Measurements from ENCODE around the gene FSIP1. TPM values are rescaled to one million over a fixed set of nuclear protein-coding genes. Genes with fewer than 3 reads are reported as not detected.
A peak's percentile ranks its signal among the peaks of the same experiment; 100 is the strongest.

Gene FSIP1
- total and polyA plus RNA-seq, 9 of the 15 experiments (the other 6 are each of a cell fraction or from before 2014, with no cell fraction given): 0.07 to 0.51 (median 0.29) TPM

DNA sequence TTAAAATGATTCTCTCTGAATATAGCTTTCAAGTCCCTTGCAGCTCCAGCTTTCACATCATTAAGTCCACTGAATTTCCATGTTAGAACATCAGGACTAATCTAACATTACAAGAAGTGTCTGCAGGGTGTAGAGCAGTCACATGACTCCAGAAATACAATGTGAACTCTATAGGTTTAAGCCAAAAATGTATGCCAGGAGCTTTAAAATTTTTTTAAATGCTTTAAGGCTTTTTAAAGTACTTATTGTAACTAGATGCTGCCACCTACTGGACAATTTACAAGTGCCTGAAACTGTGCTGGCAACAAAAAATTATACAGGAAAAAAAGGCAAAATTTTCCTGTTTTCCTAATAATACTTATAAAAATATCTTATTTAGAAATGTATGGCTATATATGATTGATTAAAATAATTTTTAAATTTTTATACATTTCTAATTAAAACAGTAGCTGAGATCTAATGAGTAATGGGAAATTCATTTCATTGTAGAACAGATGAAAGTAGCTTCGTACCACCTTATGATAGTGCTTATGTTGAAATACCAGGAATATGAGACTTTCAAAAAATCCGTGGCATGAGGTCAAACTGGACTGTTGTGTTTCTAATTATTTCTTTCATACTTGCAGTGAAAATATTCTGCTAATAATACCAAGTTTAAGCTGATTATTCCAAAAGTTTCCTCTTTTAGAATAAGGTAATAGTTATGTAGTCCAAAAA is 25.7 kb downstream of the FSIP1 start (continued):
- TF ChIP-seq CHD4 (IDR thresholded peaks at IDR 0.05; ENCODE audit: insufficient read depth, insufficient replicate concordance, low read depth, low read length, poor library complexity, severe bottlenecking) (no peak), SMC3 (conservative IDR thresholded peaks at IDR 0.05; ENCODE audit: insufficient read depth, low read depth, low read length) (peak; percentile 69), NFE2 (IDR thresholded peaks at IDR 0.05; ENCODE audit: low read depth) (no peak), ILK (tag; IDR thresholded peaks at IDR 0.05; ENCODE audit: borderline replicate concordance, low read depth) (no peak), BDP1 (IDR thresholded peaks at IDR 0.05; ENCODE audit: insufficient read depth, insufficient read length) (no peak), XRCC4 (IDR thresholded peaks at IDR 0.05; ENCODE audit: extremely low read depth, insufficient read depth, insufficient read length) (no peak), HLTF (IDR thresholded peaks at IDR 0.05) (no peak), NR3C1 (CRISPR knock-in tag; IDR thresholded peaks at IDR 0.05) (no peak), SMARCB1 (IDR thresholded peaks at IDR 0.05; ENCODE audit: insufficient read length, low read depth) (no peak), ZNF445 (CRISPR knock-in tag; IDR thresholded peaks at IDR 0.05; ENCODE audit: low read depth) (no peak), SIN3B (IDR thresholded peaks at IDR 0.05; ENCODE audit: low read depth) (no peak), MEF2D (tag; conservative IDR thresholded peaks at IDR 0.05; ENCODE audit: low read depth) (no peak), FOSL1 (tag; conservative IDR thresholded peaks at IDR 0.05) (0 out of 2 replicates have a peak, but pooled peaks have one; percentile 12), SNIP1 (IDR thresholded peaks at IDR 0.05; ENCODE audit: low read depth) (no peak)
- TF ChIP-seq, protein P1, sequence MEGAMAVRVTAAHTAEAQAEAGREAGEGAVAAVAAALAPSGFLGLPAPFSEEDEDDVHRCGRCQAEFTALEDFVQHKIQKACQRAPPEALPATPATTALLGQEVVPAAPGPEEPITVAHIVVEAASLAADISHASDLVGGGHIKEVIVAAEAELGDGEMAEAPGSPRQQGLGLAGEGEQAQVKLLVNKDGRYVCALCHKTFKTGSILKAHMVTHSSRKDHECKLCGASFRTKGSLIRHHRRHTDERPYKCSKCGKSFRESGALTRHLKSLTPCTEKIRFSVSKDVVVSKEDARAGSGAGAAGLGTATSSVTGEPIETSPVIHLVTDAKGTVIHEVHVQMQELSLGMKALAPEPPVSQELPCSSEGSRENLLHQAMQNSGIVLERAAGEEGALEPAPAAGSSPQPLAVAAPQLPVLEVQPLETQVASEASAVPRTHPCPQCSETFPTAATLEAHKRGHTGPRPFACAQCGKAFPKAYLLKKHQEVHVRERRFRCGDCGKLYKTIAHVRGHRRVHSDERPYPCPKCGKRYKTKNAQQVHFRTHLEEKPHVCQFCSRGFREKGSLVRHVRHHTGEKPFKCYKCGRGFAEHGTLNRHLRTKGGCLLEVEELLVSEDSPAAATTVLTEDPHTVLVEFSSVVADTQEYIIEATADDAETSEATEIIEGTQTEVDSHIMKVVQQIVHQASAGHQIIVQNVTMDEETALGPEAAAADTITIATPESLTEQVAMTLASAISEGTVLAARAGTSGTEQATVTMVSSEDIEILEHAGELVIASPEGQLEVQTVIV (CRISPR knock-in tag; IDR thresholded peaks at IDR 0.05; ENCODE audit: borderline replicate concordance): no peak
- TF ChIP-seq, protein P2, sequence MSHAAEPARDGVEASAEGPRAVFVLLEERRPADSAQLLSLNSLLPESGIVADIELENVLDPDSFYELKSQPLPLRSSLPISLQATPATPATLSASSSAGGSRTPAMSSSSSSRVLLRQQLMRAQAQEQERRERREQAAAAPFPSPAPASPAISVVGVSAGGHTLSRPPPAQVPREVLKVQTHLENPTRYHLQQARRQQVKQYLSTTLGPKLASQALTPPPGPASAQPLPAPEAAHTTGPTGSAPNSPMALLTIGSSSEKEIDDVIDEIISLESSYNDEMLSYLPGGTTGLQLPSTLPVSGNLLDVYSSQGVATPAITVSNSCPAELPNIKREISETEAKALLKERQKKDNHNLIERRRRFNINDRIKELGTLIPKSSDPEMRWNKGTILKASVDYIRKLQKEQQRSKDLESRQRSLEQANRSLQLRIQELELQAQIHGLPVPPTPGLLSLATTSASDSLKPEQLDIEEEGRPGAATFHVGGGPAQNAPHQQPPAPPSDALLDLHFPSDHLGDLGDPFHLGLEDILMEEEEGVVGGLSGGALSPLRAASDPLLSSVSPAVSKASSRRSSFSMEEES (CRISPR knock-in tag; IDR thresholded peaks at IDR 0.05): peak; percentile 87
- TF ChIP-seq, protein P3, sequence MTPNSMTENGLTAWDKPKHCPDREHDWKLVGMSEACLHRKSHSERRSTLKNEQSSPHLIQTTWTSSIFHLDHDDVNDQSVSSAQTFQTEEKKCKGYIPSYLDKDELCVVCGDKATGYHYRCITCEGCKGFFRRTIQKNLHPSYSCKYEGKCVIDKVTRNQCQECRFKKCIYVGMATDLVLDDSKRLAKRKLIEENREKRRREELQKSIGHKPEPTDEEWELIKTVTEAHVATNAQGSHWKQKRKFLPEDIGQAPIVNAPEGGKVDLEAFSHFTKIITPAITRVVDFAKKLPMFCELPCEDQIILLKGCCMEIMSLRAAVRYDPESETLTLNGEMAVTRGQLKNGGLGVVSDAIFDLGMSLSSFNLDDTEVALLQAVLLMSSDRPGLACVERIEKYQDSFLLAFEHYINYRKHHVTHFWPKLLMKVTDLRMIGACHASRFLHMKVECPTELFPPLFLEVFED (CRISPR knock-in tag; conservative IDR thresholded peaks at IDR 0.05): no peak
- TF ChIP-seq, protein P4, sequence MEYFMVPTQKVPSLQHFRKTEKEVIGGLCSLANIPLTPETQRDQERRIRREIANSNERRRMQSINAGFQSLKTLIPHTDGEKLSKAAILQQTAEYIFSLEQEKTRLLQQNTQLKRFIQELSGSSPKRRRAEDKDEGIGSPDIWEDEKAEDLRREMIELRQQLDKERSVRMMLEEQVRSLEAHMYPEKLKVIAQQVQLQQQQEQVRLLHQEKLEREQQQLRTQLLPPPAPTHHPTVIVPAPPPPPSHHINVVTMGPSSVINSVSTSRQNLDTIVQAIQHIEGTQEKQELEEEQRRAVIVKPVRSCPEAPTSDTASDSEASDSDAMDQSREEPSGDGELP (CRISPR knock-in tag; IDR thresholded peaks at IDR 0.05; ENCODE audit: borderline replicate concordance): no peak

Measured in K562 (cell line).